Measurements from ENCODE around the gene CSNK1G1.

CSNK1G1 gene

DNA sequence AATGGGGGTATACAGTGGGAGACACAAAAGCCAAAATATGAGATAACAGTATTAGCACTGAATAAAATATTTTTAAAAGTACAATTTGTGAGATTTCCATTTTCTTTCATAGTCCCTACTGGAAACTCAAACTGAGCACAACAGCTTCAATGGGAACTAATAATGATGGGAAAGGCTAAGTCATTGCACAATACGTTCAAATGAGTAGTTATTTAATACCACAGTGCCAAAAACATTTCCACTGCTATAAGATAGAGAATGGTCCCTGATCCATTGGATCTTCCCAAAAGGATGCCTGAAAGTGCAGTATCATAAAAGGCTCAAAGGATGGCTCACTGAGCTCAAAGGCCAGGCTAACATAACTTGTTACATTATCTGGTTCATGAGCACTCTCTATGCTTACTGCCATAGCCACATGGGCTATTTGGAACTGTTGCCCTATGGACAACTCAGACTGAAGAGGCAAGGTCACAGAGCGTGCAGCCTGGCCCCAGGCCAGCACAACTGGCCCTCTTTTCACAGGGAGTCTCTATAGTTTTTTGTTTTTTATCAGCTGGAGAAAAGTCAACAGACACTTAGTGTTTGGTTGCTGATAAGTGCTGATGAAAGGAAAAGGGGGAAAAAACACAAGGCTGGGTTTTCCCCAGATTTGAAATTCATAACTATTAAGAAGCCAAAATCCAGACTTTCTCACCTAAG lies 139.1 kb downstream of the CSNK1G1 start:
- H3K9me3 ChIP-seq (ENCODE audit: insufficient read depth, low read length), result no peaks in the 10 kb centered on the region
- no peak overlapping the region for H3K4me3 ChIP-seq (ENCODE audit: insufficient read depth, low read length, poor library complexity, severe bottlenecking)
- H3K79me2 ChIP-seq (ENCODE audit: insufficient read depth, low read length), result no peaks in the 10 kb centered on the region; the same call in 1 of the 2 replicates
- H2AFZ ChIP-seq (ENCODE audit: low read depth, low read length, severe bottlenecking), result no peak overlapping the region
- H4K20me1 ChIP-seq (ENCODE audit: low read depth, low read length), result no peaks in the 10 kb centered on the region
- H3K27me3 ChIP-seq (ENCODE audit: low read length), result no peaks in the 10 kb centered on the region
- no peaks in the 10 kb centered on the region for H3F3A ChIP-seq (ENCODE audit: insufficient read depth)
- H3K36me3 ChIP-seq (ENCODE audit: low read length), result no peaks in the 10 kb centered on the region
- H3K4me2 ChIP-seq (ENCODE audit: low read depth, low read length, poor library complexity, severe bottlenecking), result no peak overlapping the region
- TF ChIP-seq CTCF (IDR thresholded peaks at IDR 0.05; ENCODE audit: insufficient read depth, low read length, poor library complexity, severe bottlenecking) (no peak), EZH2phosphoT487 (conservative IDR thresholded peaks at IDR 0.05; ENCODE audit: low read length) (no peak)
- no peaks in the 10 kb centered on the region for H3K9me2 ChIP-seq (replicated peaks; ENCODE audit: insufficient read depth, low read length)
- H3K9ac ChIP-seq (ENCODE audit: low read length), result no peak overlapping the region
- no peak overlapping the region for H3K27ac ChIP-seq (ENCODE audit: low read depth, low read length)

- Histone ChIP-seq H3K4me3 (ENCODE audit: insufficient read depth, low read length, poor library complexity, severe bottlenecking) (no peak overlapping the region), H2AFZ (ENCODE audit: low read depth, low read length, severe bottlenecking) (no peak overlapping the region), H3F3A (ENCODE audit: insufficient read depth) (no peaks in the 10 kb centered on the region), H4K20me1 (ENCODE audit: low read depth, low read length) (no peaks in the 10 kb centered on the region), H3K27me3 (ENCODE audit: low read length) (no peaks in the 10 kb centered on the region), H3K9ac (ENCODE audit: low read length) (no peak overlapping the region), H3K9me2 (replicated peaks; ENCODE audit: insufficient read depth, low read length) (no peaks in the 10 kb centered on the region), H3K27ac (ENCODE audit: low read depth, low read length) (no peak overlapping the region), H3K79me2 (ENCODE audit: insufficient read depth, low read length) (no peaks in the 10 kb centered on the region; the same call in 1 of the 2 replicates), H3K9me3 (ENCODE audit: insufficient read depth, low read length) (no peaks in the 10 kb centered on the region), H3K36me3 (ENCODE audit: low read length) (no peaks in the 10 kb centered on the region), H3K4me2 (ENCODE audit: low read depth, low read length, poor library complexity, severe bottlenecking) (no peak overlapping the region)
- TF ChIP-seq CTCF (IDR thresholded peaks at IDR 0.05; ENCODE audit: insufficient read depth, low read length, poor library complexity, severe bottlenecking) (no peak), EZH2phosphoT487 (conservative IDR thresholded peaks at IDR 0.05; ENCODE audit: low read length) (no peak)
Observed at GRCh38 chr15:64216196-64216595, 139.8 kb downstream of the CSNK1G1 start.

DNA sequence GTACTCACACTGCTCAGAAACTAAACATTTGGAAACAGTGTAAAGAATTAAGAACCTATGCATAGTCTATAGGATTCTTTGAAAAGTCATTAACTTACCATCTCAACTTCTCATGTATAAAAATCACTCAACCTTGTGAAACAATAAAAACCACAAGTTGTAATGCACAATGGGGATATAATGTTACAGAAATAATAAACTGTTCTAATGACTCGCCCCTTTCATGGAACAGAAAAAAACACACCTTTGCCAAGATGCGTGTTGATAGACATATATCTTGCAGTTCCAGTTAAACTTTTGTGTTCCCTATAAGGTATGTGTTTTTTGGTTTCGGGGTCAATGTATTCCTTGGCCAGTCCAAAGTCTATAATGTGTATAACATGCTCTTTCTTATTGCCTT lies 142.3 kb downstream of the CSNK1G1 start:
- Histone ChIP-seq H3K4me3 (ENCODE audit: insufficient read depth, low read length, poor library complexity, severe bottlenecking) (no peak overlapping the region), H3K4me2 (ENCODE audit: low read depth, low read length, poor library complexity, severe bottlenecking) (no peak overlapping the region), H3K27ac (ENCODE audit: low read depth, low read length) (no peak overlapping the region), H3K79me2 (ENCODE audit: insufficient read depth, low read length) (no peaks in the 10 kb centered on the region; the same call in 1 of the 2 replicates), H3K9ac (ENCODE audit: low read length) (no peak overlapping the region), H3K36me3 (ENCODE audit: low read length) (no peaks in the 10 kb centered on the region), H2AFZ (ENCODE audit: low read depth, low read length, severe bottlenecking) (no peak overlapping the region), H4K20me1 (ENCODE audit: low read depth, low read length) (no peaks in the 10 kb centered on the region), H3F3A (ENCODE audit: insufficient read depth) (no peaks in the 10 kb centered on the region), H3K9me2 (replicated peaks; ENCODE audit: insufficient read depth, low read length) (no peaks in the 10 kb centered on the region), H3K9me3 (ENCODE audit: insufficient read depth, low read length) (no peaks in the 10 kb centered on the region), H3K27me3 (ENCODE audit: low read length) (no peaks in the 10 kb centered on the region)
- TF ChIP-seq CTCF (IDR thresholded peaks at IDR 0.05; ENCODE audit: insufficient read depth, low read length, poor library complexity, severe bottlenecking) (no peak), EZH2phosphoT487 (conservative IDR thresholded peaks at IDR 0.05; ENCODE audit: low read length) (no peak)
